Hepatocyte (in vitro differentiated cells): ENCODE data around the gene HTR2C.

Experiments
- CTCF ChIP-seq: fragments of 200-600 bp; sonication (generic); IDR thresholded peaks from 2 replicates; pipeline ENCODE4 v1.5.1; 2016; ENCODE audit warnings: antibody characterized with exemption, mild to moderate bottlenecking; ENCODE audit not compliant: poor library complexity
- EZH2 ChIP-seq: fragments of 200-600 bp; sonication (generic); IDR thresholded peaks from 2 replicates; pipeline ENCODE4 v1.6.1; 2016; ENCODE audit warnings: antibody characterized with exemption, mild to moderate bottlenecking, borderline replicate concordance

- peak; percentile 95 for TF ChIP-seq EZH2
- no peak for TF ChIP-seq CTCF
Observed at GRCh38 chrX:114584983-114585842, 1.3 kb downstream of the HTR2C start.
